Liver (tissue), 9 donors: ENCODE results near the gene VPS4B. TPM values are rescaled to one million over a fixed set of nuclear protein-coding genes. Genes with fewer than 3 reads are reported as not detected.

ENCODE experiments used
- DNase-seq: peaks from one replicate; pipeline ENCODE4 v3.0.0-alpha.2; 2017; ENCODE audit warnings: low spot score
- H3K27ac ChIP-seq, 2 donors: one replicate each; pipeline ENCODE4 v1.7.0; 2013; ENCODE audit warnings: inconsistent platforms in 2 of 2, low read length in 2 of 2, control low read depth in 1 of 2, low read depth in 1 of 2, mild to moderate bottlenecking in 1 of 2
- H3K27me3 ChIP-seq, 4 donors: one replicate each; pipeline versions ENCODE4 v1.6.1 to v1.7.0; 2013; ENCODE audit warnings: low read length in 3 of 4, inconsistent platforms in 1 of 4, mild to moderate bottlenecking in 1 of 4, moderate library complexity in 1 of 4; ENCODE audit not compliant: control insufficient read depth in 4 of 4, insufficient read depth in 4 of 4
- H3K36me3 ChIP-seq, 4 donors: one replicate each; pipeline versions ENCODE4 v1.6.1 to v1.7.0; 2013; ENCODE audit warnings: low read length in 3 of 4, mild to moderate bottlenecking in 3 of 4, low read depth in 1 of 4, moderate library complexity in 1 of 4; ENCODE audit not compliant: control insufficient read depth in 4 of 4, insufficient read depth in 3 of 4
- H3K4me1 ChIP-seq, 4 donors: one replicate each; pipeline versions ENCODE4 v1.6.1 to v1.7.0; 2013; ENCODE audit warnings: low read length in 3 of 4, mild to moderate bottlenecking in 3 of 4, moderate library complexity in 1 of 4; ENCODE audit not compliant: control insufficient read depth in 4 of 4, insufficient read depth in 4 of 4
- H3K4me3 ChIP-seq, 3 donors: one replicate each; pipeline versions ENCODE4 v1.6.1 to v1.7.0; 2013; ENCODE audit warnings: low read length in 3 of 3, control low read depth in 1 of 3, low read depth in 1 of 3, mild to moderate bottlenecking in 1 of 3
- H3K9ac ChIP-seq, 2 donors: one replicate each; pipeline ENCODE4 v1.7.0; 2013; ENCODE audit warnings: low read length in 2 of 2, mild to moderate bottlenecking in 2 of 2, moderate library complexity in 2 of 2, control low read depth in 1 of 2, low read depth in 1 of 2
- H3K9me3 ChIP-seq, 4 donors: one replicate each; pipeline versions ENCODE4 v1.6.1 to v1.7.0; 2013; ENCODE audit warnings: low read length in 3 of 4; ENCODE audit not compliant: control insufficient read depth in 4 of 4
- ATF3 ChIP-seq: IDR thresholded peaks from 2 replicates; pipeline ENCODE4 v1.6.1; 2016; ENCODE audit warnings: antibody characterized with exemption
- EGR1 ChIP-seq, 2 donors: IDR thresholded peaks; 2 replicates each; pipeline ENCODE4 v1.6.1; 2016 to 2018; ENCODE audit warnings: antibody characterized with exemption in 2 of 2, low read depth in 2 of 2
- FOXA1 ChIP-seq: IDR thresholded peaks from 2 replicates; pipeline ENCODE4 v1.6.1; 2016; ENCODE audit warnings: antibody characterized with exemption
- FOXA2 ChIP-seq: IDR thresholded peaks from 2 replicates; pipeline ENCODE4 v1.6.1; 2016; ENCODE audit warnings: antibody characterized with exemption
- GABPA ChIP-seq, 2 donors: IDR thresholded peaks in 1 of 2; conservative IDR thresholded peaks in 1 of 2; 2 replicates each; pipeline ENCODE4 v1.6.1; 2016; ENCODE audit warnings: antibody characterized with exemption in 2 of 2, mild to moderate bottlenecking in 1 of 2, moderate library complexity in 1 of 2
- HNF4A ChIP-seq, 2 donors: conservative IDR thresholded peaks; 2 replicates each; pipeline ENCODE4 v1.6.1; 2016; ENCODE audit warnings: antibody characterized with exemption in 2 of 2, mild to moderate bottlenecking in 2 of 2
- HNF4G ChIP-seq: IDR thresholded peaks from 2 replicates; pipeline ENCODE4 v1.6.1; 2016; ENCODE audit warnings: antibody characterized with exemption
- JUND ChIP-seq, 2 donors: IDR thresholded peaks; 2 replicates each; pipeline ENCODE4 v1.6.1; 2016; ENCODE audit warnings: antibody characterized with exemption in 2 of 2
- MAX ChIP-seq: IDR thresholded peaks from 2 replicates; pipeline ENCODE4 v1.6.1; 2016; ENCODE audit warnings: antibody characterized with exemption
- NR2F2 ChIP-seq: IDR thresholded peaks from 2 replicates; pipeline ENCODE4 v1.6.1; 2016; ENCODE audit warnings: antibody characterized with exemption
- RAD21 ChIP-seq, 2 donors: IDR thresholded peaks; 2 replicates each; pipeline ENCODE4 v1.6.1; 2016; ENCODE audit warnings: antibody characterized with exemption in 2 of 2, mild to moderate bottlenecking in 2 of 2
- REST ChIP-seq: IDR thresholded peaks from 2 replicates; pipeline ENCODE4 v1.6.1; 2016; ENCODE audit warnings: antibody characterized with exemption, mild to moderate bottlenecking
- RXRA ChIP-seq, 2 donors: IDR thresholded peaks; 2 replicates each; pipeline ENCODE4 v1.6.1; 2017 to 2018; ENCODE audit warnings: antibody characterized with exemption in 2 of 2, mild to moderate bottlenecking in 1 of 2
- SP1 ChIP-seq: IDR thresholded peaks from 2 replicates; pipeline ENCODE4 v1.6.1; 2018; ENCODE audit warnings: antibody characterized with exemption, mild to moderate bottlenecking
- TAF1 ChIP-seq: conservative IDR thresholded peaks from 2 replicates; pipeline ENCODE4 v1.6.1; 2016; ENCODE audit warnings: antibody characterized with exemption, mild to moderate bottlenecking
- YY1 ChIP-seq: IDR thresholded peaks from 2 replicates; pipeline ENCODE4 v1.6.1; 2016; ENCODE audit warnings: antibody characterized with exemption, mild to moderate bottlenecking
- ZBTB33 ChIP-seq: IDR thresholded peaks from 2 replicates; pipeline ENCODE4 v1.6.1; 2016; ENCODE audit warnings: antibody characterized with exemption
- WGBS: extraction: QIAGEN DNeasy Blood & Tissue Kit; methylation state at CpG from one replicate; pipeline ENCODE4 v1.1.7; 2013; 5-methylcytosine and 5-hydroxymethylcytosine counted together
- polyA plus RNA-seq, 2 donors: library from polyadenylated mRNA; stranded (reverse) in 1 of 2; unstranded in 1 of 2; fragments of 200-250 nt in 1 of 2; fragments of >200 nt in 1 of 2; fragmentation: Nextera tagmentation in 1 of 2; extraction: Ambion mirVana in 1 of 2; gene quantifications; one replicate each; pipeline versions ENCODE4 v1.2.1 to v1.2.3, GENCODE V29; 2013 to 2015
- total RNA-seq, 2 donors: library from RNA; depleted of rRNA; stranded (reverse); fragments of >200 nt; gene quantifications; one replicate each; pipeline ENCODE4 v1.2.3, GENCODE V29; 2014
- TF ChIP-seq, protein P1 (sequence below): fragments of 150-350 bp; IDR thresholded peaks from 2 replicates; pipeline ENCODE4 v1.5.1; 2017; ENCODE audit warnings: improper control_type of control experiment, low read depth, low read length; ENCODE audit not compliant: missing input control
- donor health status: healthy.
- donor health status: healthy.
- donor health status: healthy.
- donor health status: healthy.
- donor health status: healthy.

VPS4B gene
- total and polyA plus RNA-seq, 4 donors, result 12.2 to 20.6 (median 18.2) TPM

DNA sequence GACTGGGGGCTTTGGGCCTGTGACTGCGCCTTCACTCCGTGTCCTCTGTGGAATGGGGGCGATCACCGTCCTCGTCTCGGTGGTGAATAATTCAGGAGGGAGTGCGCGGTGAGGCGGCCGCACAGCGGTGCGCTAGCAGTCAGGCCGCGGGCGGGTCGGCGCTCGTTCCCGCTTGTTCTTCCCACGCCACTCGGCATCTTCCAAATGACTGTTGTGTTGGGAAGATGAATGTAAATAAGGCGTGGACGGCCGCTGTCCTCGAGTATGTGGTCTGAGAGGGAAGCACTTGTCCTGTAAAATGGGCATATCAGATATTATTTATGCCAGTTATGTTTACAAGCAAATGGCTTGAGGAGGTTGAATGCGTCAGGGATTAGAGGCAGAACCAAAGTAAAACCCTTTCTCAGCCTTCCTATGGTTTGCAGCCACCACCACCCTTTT lies 608 bp upstream of the VPS4B start:
- Histone ChIP-seq H3K9ac (peak overlapping the region; percentile 77 to 90), H3K36me3 (peaks cover 0 to 3% (median 2%) of the 10 kb centered on the region in 4 donors), H3K9me3 (no peaks in the 10 kb centered on the region), H3K4me3 (peak overlapping the region; percentile 74 to 88 (median 83)), H3K27ac (peak overlapping the region; percentile 91 to 94), H3K4me1 (peaks cover 2 to 19% (median 12%) of the 10 kb centered on the region in 4 donors), H3K27me3 (no peaks in the 10 kb centered on the region)
- DNase-seq, result no peak
- 3% methylated on average over 26 of the region's 26 CpGs for WGBS
- TF ChIP-seq RXRA (IDR thresholded peaks at IDR 0.05) (no peak), TAF1 (peak; percentile 19)

- DNase-seq, result no peak
- H3K27me3 ChIP-seq, result no peaks in the 10 kb centered on the region
- H3K27ac ChIP-seq, result peak overlapping the region; percentile 91 to 94
- H3K9ac ChIP-seq, result peak overlapping the region; percentile 73 to 95
- H3K9me3 ChIP-seq, result no peaks in the 10 kb centered on the region
- peaks cover 0 to 5% (median 2%) of the 10 kb centered on the region in 4 donors for H3K36me3 ChIP-seq
- 17% methylated on average over 6 of the region's 6 CpGs for WGBS
- peaks cover 2 to 19% (median 12%) of the 10 kb centered on the region in 4 donors for H3K4me1 ChIP-seq
- H3K4me3 ChIP-seq, result peak overlapping the region; percentile 75 to 97 (median 96)
- TF ChIP-seq EGR1 (IDR thresholded peaks at IDR 0.05; ENCODE audit: low read depth in 2 of 2) (no peak), TAF1 (no peak), YY1 (no peak), NR2F2 (no peak), JUND (IDR thresholded peaks at IDR 0.05) (no peak), GABPA (IDR thresholded peaks at IDR 0.05 in 1 of 2, conservative IDR thresholded peaks at IDR 0.05 in 1 of 2) (no peak), REST (no peak), MAX (no peak), RAD21 (IDR thresholded peaks at IDR 0.05) (no peak), ZBTB33 (no peak), FOXA1 (no peak), RXRA (IDR thresholded peaks at IDR 0.05) (no peak), ATF3 (no peak), SP1 (no peak), HNF4A (conservative IDR thresholded peaks at IDR 0.05) (no peak), FOXA2 (no peak), HNF4G (no peak)
- TF ChIP-seq, protein P1, sequence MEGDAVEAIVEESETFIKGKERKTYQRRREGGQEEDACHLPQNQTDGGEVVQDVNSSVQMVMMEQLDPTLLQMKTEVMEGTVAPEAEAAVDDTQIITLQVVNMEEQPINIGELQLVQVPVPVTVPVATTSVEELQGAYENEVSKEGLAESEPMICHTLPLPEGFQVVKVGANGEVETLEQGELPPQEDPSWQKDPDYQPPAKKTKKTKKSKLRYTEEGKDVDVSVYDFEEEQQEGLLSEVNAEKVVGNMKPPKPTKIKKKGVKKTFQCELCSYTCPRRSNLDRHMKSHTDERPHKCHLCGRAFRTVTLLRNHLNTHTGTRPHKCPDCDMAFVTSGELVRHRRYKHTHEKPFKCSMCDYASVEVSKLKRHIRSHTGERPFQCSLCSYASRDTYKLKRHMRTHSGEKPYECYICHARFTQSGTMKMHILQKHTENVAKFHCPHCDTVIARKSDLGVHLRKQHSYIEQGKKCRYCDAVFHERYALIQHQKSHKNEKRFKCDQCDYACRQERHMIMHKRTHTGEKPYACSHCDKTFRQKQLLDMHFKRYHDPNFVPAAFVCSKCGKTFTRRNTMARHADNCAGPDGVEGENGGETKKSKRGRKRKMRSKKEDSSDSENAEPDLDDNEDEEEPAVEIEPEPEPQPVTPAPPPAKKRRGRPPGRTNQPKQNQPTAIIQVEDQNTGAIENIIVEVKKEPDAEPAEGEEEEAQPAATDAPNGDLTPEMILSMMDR, result no peak
Measured at GRCh38 chr18:63421514-63421913, 762 bp downstream of the VPS4B start.
